Measurements from ENCODE around the gene SIM1. TPM values are rescaled to one million over a fixed set of nuclear protein-coding genes. Genes with fewer than 3 reads are reported as not detected.

Gene SIM1
- total and polyA plus RNA-seq, 4 donors, result not detected

GRCh38 chr6:100488244-100488643 is 23.5 kb upstream of the SIM1 start:
- H3K9me3 ChIP-seq (ENCODE audit: control insufficient read depth in 4 of 4, insufficient read depth in 3 of 4, low read length in 3 of 4), result peaks cover 0 to 7% (median 0%) of the 10 kb centered on the region in 4 donors

GRCh38 chr6:100487638-100488037 is 22.9 kb upstream of the SIM1 start:
- Histone ChIP-seq H3K27me3 (ENCODE audit: control insufficient read depth in 3 of 3, insufficient read depth in 3 of 3, low read length in 2 of 3) (peaks cover 0 to 4% (median 0%) of the 10 kb centered on the region in 3 donors), H3K4me1 (ENCODE audit: control insufficient read depth in 5 of 5, insufficient read depth in 5 of 5, low read length in 5 of 5) (no peaks in the 10 kb centered on the region), H3K27ac (ENCODE audit: low read depth in 1 of 2, low read length in 1 of 2) (no peak overlapping the region), H3K9ac (ENCODE audit: insufficient read depth in 1 of 2, low read length in 2 of 2) (no peak overlapping the region), H3K4me3 (no peak overlapping the region), H3K9me3 (ENCODE audit: control insufficient read depth in 4 of 4, insufficient read depth in 3 of 4, low read length in 3 of 4) (peaks cover 0 to 7% (median 0%) of the 10 kb centered on the region in 4 donors), H3K36me3 (ENCODE audit: control insufficient read depth in 4 of 4, insufficient read depth in 4 of 4, low read length in 4 of 4) (no peaks in the 10 kb centered on the region)
- no peak for TF ChIP-seq CTCF (IDR thresholded peaks at IDR 0.05; ENCODE audit: control extremely low read depth, extremely low read depth)
- 74 to 79% methylated on average over 2 of the region's 2 CpGs for WGBS, 2 donors
- DNase-seq (no peak), ATAC-seq (ENCODE audit: insufficient read depth, low FRiP score) (no peak)

More at GRCh38 chr6:100488244-100488643, 23.5 kb upstream of the SIM1 start:
- DNase-seq, result no peak
- 71 to 77% methylated on average over 5 of the region's 5 CpGs for WGBS, 2 donors
- Histone ChIP-seq H3K27ac (ENCODE audit: low read depth in 1 of 2, low read length in 1 of 2) (no peak overlapping the region), H3K36me3 (ENCODE audit: control insufficient read depth in 4 of 4, insufficient read depth in 4 of 4, low read length in 4 of 4) (no peaks in the 10 kb centered on the region), H3K4me3 (no peak overlapping the region), H3K27me3 (ENCODE audit: control insufficient read depth in 3 of 3, insufficient read depth in 3 of 3, low read length in 2 of 3) (peaks cover 0 to 4% (median 0%) of the 10 kb centered on the region in 3 donors), H3K4me1 (ENCODE audit: control insufficient read depth in 5 of 5, insufficient read depth in 5 of 5, low read length in 5 of 5) (no peaks in the 10 kb centered on the region), H3K9ac (ENCODE audit: insufficient read depth in 1 of 2, low read length in 2 of 2) (no peak overlapping the region)
- no peak for TF ChIP-seq CTCF (IDR thresholded peaks at IDR 0.05; ENCODE audit: control extremely low read depth, extremely low read depth)
- no peak for ATAC-seq (ENCODE audit: insufficient read depth, low FRiP score)

- Histone ChIP-seq H3K4me3 (no peak overlapping the region), H3K9ac (ENCODE audit: insufficient read depth in 1 of 2, low read length in 2 of 2) (no peak overlapping the region), H3K27ac (ENCODE audit: low read depth in 1 of 2, low read length in 1 of 2) (no peak overlapping the region), H3K4me1 (ENCODE audit: control insufficient read depth in 5 of 5, insufficient read depth in 5 of 5, low read length in 5 of 5) (no peaks in the 10 kb centered on the region), H3K36me3 (ENCODE audit: control insufficient read depth in 4 of 4, insufficient read depth in 4 of 4, low read length in 4 of 4) (no peaks in the 10 kb centered on the region), H3K9me3 (ENCODE audit: control insufficient read depth in 4 of 4, insufficient read depth in 3 of 4, low read length in 3 of 4) (peaks cover 0 to 6% (median 0%) of the 10 kb centered on the region in 4 donors), H3K27me3 (ENCODE audit: control insufficient read depth in 3 of 3, insufficient read depth in 3 of 3, low read length in 2 of 3) (peaks cover 0 to 4% (median 0%) of the 10 kb centered on the region in 3 donors)
- ATAC-seq (ENCODE audit: insufficient read depth, low FRiP score) (no peak), DNase-seq (no peak)
- no peak for TF ChIP-seq CTCF (IDR thresholded peaks at IDR 0.05; ENCODE audit: control extremely low read depth, extremely low read depth)
These were observed 20.5 kb upstream of the SIM1 start for GRCh38 chr6:100485268-100485667.

- ATAC-seq (ENCODE audit: insufficient read depth, low FRiP score), result no peak
- no peak for DNase-seq
- Histone ChIP-seq H3K27me3 (ENCODE audit: control insufficient read depth in 3 of 3, insufficient read depth in 3 of 3, low read length in 2 of 3) (peaks cover 0 to 4% (median 0%) of the 10 kb centered on the region in 3 donors), H3K9ac (ENCODE audit: insufficient read depth in 1 of 2, low read length in 2 of 2) (no peak overlapping the region), H3K4me1 (ENCODE audit: control insufficient read depth in 5 of 5, insufficient read depth in 5 of 5, low read length in 5 of 5) (no peaks in the 10 kb centered on the region), H3K4me3 (no peak overlapping the region), H3K9me3 (ENCODE audit: control insufficient read depth in 4 of 4, insufficient read depth in 3 of 4, low read length in 3 of 4) (peaks cover 0 to under 1% (median 0%) of the 10 kb centered on the region in 4 donors), H3K36me3 (ENCODE audit: control insufficient read depth in 4 of 4, insufficient read depth in 4 of 4, low read length in 4 of 4) (no peaks in the 10 kb centered on the region), H3K27ac (ENCODE audit: low read depth in 1 of 2, low read length in 1 of 2) (no peak overlapping the region)
- WGBS, 2 donors, result 74 to 88% methylated on average over 5 of the region's 5 CpGs
- no peak for TF ChIP-seq CTCF (IDR thresholded peaks at IDR 0.05; ENCODE audit: control extremely low read depth, extremely low read depth)
These were observed 19.8 kb upstream of the SIM1 start for GRCh38 chr6:100484474-100484873.
